HG03342 (cell line): ENCODE measurements around the gene LPP.

Experiments
- ATAC-seq: cut with Tn5 transposase; IDR thresholded peaks from one replicate; pipeline ENCODE4 v1.9.1; 2021; ENCODE audit warnings: mild to moderate bottlenecking, moderate library complexity; ENCODE audit not compliant: unreplicated experiment

LPP gene

DNA sequence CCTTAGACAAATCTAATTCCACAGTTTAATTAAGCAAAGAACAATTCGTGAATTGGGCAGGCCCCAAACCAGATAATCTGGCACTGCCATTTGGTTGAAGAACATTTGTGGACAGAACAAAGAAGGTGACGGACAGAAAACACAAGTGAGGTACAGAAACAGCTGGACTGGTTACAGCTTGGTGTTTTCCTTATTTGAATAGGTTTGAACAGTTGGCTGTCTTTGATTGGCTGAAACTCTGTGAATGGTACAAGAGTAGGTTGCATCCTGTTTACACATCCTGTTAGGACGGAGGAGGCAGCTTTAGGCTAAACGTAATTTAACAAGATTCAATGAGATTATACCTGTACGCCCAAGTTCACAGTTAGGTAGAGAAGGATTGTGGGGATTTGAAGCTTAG, 114.4 kb downstream of the LPP start:
- ATAC-seq, result no peak

DNA sequence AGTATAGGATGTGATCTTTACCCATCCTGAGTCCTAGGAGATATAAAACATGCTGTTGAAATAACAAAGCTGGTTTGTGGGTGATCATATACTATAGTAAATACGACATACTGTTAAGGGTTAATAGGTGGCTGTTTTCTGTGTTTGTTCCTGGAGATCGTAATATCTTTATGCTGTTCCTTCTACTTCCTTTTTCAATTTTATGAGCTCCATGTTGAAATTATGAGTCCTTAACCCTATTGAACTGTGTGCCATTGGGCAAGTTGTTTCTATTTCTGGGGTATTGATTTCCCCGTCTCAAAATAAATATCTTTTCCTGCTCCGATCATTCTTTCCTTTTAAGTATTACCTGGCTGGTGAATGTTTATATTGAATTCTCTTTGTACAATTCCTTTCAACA, 115.1 kb downstream of the LPP start:
- no peak for ATAC-seq

- ATAC-seq, result no peak
Measured at GRCh38 chr3:188270423-188270972, 116.5 kb downstream of the LPP start.

GRCh38 chr3:188271226-188271914, 117.4 kb downstream of the LPP start:
- ATAC-seq, result no peak

- ATAC-seq, result no peak
Measured at GRCh38 chr3:188272481-188273372, 118.8 kb downstream of the LPP start.

- ATAC-seq, result no peak
Measured at GRCh38 chr3:188274249-188274915, 120.4 kb downstream of the LPP start.

DNA sequence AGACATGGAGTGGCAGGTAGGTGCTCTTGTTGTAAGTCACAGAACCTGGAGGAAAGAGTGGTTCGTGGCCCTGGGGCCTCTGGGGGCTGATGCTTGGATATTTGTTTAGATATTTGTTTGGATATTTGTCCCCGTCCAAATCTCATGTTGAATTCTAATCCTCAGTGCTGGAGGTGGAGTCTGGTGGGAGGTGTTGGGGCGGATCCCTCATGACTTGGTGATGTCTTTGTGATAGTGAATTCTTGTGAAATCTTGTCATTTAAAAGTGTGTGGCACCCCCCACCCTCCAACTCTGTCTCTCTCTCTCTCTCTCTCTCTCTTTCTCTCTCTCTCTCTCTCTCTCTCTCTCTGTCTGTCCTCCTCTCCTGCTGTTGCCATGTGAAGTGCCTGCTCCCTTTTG, 122.4 kb downstream of the LPP start:
- no peak for ATAC-seq

DNA sequence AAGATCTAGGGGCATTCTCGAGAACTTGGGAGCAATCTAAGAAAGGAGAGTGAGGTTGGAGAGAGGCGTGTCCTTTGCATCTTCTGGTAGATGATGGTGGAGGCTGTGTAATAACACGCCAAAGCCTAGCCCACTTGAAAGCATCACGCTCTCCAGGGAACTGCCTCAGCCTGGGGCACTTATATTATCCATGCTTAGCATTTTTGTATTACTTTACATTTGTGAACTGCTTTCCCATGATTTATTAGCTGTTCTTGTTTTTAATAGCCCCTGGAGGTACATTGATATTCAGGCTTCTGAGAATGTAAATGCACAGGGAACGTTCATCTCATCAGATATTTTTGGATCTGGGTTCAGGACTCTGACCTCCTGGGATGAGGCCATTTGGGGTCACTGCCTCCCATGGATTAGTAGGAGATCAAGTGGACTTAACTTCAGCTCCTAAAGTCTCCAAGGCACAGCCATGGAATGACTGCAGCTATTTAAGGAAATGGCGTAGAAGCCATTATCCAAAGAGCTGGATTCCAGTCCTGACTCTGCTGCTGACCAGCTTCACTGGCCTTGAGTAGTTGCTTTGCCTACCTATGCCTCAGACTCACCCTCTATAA, 124.9 kb downstream of the LPP start:
- no peak for ATAC-seq

- ATAC-seq, result no peak
Measured at GRCh38 chr3:188279502-188280335, 125.8 kb downstream of the LPP start.

- ATAC-seq, result no peak
Measured at GRCh38 chr3:188280627-188281026, 126.7 kb downstream of the LPP start.

DNA sequence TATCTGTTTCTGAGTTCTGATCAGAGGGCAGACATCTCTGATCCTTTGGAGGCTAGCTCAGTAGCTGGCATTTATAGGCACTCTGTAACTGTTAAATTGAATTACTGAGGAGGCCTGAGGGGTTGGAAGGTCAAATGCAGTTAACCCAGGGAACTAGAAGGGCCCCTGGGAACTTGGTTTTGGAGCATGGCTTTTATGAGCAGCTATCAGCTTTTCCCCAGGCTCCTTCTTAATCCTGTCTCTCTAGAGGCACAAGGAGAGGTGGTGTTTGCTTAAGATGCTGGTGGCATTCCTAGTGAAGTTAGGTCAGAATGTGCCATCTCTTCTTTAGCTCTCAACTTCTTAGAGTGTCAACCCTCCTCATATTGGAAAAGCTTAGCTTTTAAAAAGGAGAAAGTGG, 128.9 kb downstream of the LPP start:
- no peak for ATAC-seq

GRCh38 chr3:188283347-188283746, 129.4 kb downstream of the LPP start:
- no peak for ATAC-seq

GRCh38 chr3:188284455-188285212, 130.7 kb downstream of the LPP start:
- ATAC-seq, result no peak

DNA sequence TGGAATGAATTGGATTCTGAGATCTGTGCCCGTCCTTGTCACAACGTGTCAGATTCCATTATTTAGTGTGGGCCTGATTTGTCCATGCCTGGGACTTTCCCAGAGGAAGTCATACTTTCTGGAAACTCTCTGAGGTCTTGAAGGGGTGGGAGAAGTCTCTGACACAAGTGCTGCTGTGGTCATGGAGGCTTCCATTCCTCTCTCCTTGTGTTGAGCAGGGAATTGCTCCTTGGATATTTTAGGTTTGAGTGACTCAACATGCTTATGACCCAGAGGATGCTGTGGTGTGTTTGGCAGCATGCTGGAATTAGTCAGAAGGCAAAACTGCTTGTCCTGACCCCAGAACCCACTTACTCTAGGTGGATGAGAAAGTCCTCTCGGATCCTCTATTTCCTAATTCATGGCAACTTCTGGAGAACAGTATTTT, 132.1 kb downstream of the LPP start:
- ATAC-seq, result no peak

GRCh38 chr3:188287339-188287738, 133.4 kb downstream of the LPP start:
- ATAC-seq, result no peak

DNA sequence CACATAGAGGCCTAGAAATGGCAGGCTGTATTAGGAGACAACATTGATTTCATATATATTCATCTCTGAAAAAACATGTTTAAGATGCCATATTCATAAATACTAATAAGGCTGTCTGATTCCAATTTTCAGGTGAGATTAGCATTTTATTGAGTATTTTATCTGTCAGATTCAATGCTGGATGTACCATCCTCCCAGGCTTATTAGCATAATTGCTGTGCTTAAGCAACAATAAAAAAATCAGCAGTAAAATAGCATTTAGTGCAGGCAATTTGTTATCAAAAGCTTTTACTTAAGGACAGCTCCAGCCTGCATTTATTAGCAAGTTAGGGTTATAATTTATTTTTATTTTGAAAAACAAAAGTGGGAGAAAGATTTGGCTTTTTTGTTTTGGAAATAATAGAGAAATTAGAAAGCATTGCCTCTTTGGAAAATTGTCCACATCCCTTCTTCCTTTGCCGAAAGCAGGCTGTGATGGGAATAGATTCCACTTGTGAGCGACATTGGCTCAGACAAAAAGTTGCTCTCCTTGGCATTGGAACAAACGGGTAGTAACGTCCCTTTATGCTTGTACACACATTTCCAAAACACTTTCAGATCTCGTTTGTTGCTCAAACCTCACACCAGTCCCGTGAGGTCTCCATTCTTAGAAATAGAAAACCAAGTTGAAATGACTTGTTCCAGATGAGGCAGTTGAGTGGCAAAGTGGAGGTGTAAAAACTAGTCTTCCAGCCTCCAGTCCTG, 134.0 kb downstream of the LPP start:
- no peak for ATAC-seq

DNA sequence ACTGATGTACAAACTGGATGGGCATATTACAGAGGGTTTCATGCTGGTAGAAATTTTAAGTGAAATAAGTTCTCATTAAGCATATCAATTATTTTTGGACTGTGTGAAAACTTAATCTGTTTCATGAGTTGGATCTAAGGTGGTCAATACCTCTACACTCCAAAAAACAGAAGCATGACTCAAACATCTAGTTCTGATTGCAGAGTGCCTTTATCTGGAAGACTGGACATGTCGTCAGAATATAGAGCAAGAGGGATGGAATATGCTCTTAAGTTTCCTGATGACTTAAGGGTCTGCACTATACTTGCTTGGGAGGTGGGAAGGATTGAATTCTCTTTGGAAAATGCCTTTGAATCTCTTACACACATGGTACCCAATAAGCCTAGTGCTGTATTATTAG, 138.3 kb downstream of the LPP start:
- no peak for ATAC-seq

- ATAC-seq, result no peak
Measured at GRCh38 chr3:188292827-188293226, 138.9 kb downstream of the LPP start.

DNA sequence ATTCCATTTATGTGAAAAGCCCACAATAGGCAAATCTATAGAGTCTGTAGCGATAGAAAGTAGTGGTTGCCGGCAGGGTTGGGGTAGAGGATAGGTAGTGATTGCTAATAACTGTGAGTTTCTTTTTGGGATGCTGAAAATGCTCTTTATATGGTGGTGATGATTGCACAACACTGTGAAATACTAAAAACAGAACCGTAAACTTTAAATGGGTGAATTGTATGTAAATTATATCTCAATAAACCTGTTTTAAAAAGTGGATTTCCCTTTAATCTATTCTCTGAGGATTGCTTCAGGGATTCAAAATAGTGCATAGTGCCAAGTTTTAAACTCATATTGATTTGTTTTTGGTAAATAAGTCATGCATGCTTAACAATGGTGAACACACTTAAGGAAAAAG, 140.2 kb downstream of the LPP start:
- no peak for ATAC-seq
